PFSK-1 (cell line): Measurements from ENCODE around the gene CLASP1.

Experiments used
- POLR2AphosphoS5 ChIP-seq: IDR thresholded peaks from 2 replicates; pipeline ENCODE4 v1.6.1; 2012; ENCODE audit warnings: low read depth, mild to moderate bottlenecking, control low read depth, low read length, moderate library complexity
- SIN3A ChIP-seq: IDR thresholded peaks from 2 replicates; pipeline ENCODE4 v1.6.1; 2012; ENCODE audit warnings: mild to moderate bottlenecking, low read length, moderate library complexity, borderline replicate concordance; ENCODE audit not compliant: insufficient read depth
- TF ChIP-seq, protein P1 (sequence below), 2 experiments: IDR thresholded peaks; 2 replicates each; pipeline versions ENCODE4 v1.6.1 to v1.8.0; 2011 to 2012; ENCODE audit warnings: low read depth in 2 of 2, low read length in 2 of 2, control low read depth in 1 of 2, inconsistent platforms in 1 of 2, mild to moderate bottlenecking in 1 of 2, moderate library complexity in 1 of 2; ENCODE audit not compliant: insufficient read depth in 1 of 2

DNA sequence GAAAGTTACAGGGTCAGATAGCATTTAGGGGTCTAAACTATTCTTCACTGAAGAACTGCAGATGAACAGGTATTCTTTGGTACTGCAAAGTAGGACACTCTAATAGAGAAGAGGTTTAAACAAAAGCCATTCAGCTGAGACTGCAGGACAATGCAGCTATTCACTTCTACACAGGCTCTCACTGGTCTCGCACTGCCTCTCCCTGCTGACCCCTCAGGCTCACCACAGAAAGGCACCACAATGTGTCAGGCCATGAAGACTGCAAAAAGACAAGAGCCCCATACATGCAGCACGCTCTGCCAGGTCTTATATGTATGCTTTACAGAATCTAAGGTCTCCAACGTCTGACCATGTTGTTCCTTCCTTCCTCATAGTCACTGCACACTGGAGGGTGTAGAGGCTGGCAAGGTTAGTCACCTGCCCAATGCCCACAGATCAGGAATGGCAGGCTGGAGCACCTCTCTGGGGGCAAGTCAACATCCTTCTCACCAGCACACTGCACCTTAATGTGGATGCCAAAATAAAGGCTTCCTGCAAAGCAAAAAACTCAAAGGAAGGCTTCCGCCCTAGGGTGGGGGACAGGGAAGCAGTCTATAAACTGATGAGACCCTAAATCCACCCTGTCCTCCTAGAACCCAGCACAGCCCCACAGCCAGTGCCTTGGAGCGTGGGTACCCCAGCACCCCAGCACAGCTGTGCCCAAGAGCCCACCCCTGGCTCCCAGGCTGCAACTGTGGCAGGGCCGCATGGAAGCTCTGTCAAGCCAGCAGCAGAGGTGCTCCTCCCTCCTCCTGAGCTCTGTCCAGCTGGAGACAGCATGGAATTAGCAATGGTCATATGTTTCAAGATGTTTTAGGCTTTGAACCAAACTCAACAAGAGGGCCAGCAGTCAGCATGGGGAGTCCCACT lies 129.3 kb downstream of the CLASP1 start:
- TF ChIP-seq POLR2AphosphoS5 (no peak), SIN3A (no peak)
- TF ChIP-seq, protein P1, sequence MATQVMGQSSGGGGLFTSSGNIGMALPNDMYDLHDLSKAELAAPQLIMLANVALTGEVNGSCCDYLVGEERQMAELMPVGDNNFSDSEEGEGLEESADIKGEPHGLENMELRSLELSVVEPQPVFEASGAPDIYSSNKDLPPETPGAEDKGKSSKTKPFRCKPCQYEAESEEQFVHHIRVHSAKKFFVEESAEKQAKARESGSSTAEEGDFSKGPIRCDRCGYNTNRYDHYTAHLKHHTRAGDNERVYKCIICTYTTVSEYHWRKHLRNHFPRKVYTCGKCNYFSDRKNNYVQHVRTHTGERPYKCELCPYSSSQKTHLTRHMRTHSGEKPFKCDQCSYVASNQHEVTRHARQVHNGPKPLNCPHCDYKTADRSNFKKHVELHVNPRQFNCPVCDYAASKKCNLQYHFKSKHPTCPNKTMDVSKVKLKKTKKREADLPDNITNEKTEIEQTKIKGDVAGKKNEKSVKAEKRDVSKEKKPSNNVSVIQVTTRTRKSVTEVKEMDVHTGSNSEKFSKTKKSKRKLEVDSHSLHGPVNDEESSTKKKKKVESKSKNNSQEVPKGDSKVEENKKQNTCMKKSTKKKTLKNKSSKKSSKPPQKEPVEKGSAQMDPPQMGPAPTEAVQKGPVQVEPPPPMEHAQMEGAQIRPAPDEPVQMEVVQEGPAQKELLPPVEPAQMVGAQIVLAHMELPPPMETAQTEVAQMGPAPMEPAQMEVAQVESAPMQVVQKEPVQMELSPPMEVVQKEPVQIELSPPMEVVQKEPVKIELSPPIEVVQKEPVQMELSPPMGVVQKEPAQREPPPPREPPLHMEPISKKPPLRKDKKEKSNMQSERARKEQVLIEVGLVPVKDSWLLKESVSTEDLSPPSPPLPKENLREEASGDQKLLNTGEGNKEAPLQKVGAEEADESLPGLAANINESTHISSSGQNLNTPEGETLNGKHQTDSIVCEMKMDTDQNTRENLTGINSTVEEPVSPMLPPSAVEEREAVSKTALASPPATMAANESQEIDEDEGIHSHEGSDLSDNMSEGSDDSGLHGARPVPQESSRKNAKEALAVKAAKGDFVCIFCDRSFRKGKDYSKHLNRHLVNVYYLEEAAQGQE (IDR thresholded peaks at IDR 0.05; ENCODE audit: insufficient read depth in 1 of 2, low read depth in 2 of 2, low read length in 2 of 2) = no peak
